Thyroid gland (tissue), 4 donors: Measurements from ENCODE around the gene CNPPD1.

Experiments used
- CTCF ChIP-seq, 6 experiments: fragments of 200-600 bp in 3 of 6; fragments of 450-650 bp in 3 of 6; sonication (generic) in 3 of 6; IDR thresholded peaks; one replicate each; pipeline ENCODE4 v1.5.1; 2016 to 2019; ENCODE audit warnings: antibody characterized with exemption in 6 of 6, mild to moderate bottlenecking in 2 of 6, inconsistent platforms in 1 of 6, moderate library complexity in 1 of 6
- POLR2A ChIP-seq, 2 donors: fragments of 450-650 bp; IDR thresholded peaks; one replicate each; pipeline ENCODE4 v1.6.1; 2017; ENCODE audit warnings: antibody characterized with exemption in 2 of 2, mild to moderate bottlenecking in 2 of 2, moderate library complexity in 1 of 2

GRCh38 chr2:219216535-219216915 is 39.8 kb upstream of the CNPPD1 start:
- TF ChIP-seq CTCF (IDR thresholded peaks at IDR 0.05) (no peak), POLR2A (IDR thresholded peaks at IDR 0.05) (no peak)
